ENCODE measurements around the gene ZBTB7C.

ZBTB7C gene

DNA sequence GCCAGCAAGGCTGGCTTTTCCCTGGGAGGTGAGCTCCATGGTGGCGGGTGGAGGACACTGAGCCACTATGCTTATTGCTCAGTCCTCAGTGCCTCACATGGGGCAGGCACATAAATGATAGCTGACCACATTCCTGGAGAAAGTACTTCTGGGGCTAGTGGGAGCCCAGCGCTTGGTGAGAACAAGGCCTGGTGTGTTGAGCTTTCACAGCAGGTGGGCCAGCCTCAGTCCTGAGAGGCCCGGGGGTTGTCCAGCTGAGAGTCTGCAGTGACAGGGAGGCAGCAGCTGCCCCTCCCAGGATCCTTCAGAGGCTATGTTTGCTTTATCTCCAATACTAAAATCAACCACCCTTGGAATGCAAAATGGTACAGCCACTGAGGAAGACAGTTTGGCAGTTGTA, 217.7 kb downstream of the ZBTB7C start:
- H3K4me3 ChIP-seq (replicated peaks; ENCODE audit: low read depth, low read length) = no peak overlapping the region
- DNase-seq (ENCODE audit: extremely low read depth, low read depth) = no peak
- TF ChIP-seq, protein P1, sequence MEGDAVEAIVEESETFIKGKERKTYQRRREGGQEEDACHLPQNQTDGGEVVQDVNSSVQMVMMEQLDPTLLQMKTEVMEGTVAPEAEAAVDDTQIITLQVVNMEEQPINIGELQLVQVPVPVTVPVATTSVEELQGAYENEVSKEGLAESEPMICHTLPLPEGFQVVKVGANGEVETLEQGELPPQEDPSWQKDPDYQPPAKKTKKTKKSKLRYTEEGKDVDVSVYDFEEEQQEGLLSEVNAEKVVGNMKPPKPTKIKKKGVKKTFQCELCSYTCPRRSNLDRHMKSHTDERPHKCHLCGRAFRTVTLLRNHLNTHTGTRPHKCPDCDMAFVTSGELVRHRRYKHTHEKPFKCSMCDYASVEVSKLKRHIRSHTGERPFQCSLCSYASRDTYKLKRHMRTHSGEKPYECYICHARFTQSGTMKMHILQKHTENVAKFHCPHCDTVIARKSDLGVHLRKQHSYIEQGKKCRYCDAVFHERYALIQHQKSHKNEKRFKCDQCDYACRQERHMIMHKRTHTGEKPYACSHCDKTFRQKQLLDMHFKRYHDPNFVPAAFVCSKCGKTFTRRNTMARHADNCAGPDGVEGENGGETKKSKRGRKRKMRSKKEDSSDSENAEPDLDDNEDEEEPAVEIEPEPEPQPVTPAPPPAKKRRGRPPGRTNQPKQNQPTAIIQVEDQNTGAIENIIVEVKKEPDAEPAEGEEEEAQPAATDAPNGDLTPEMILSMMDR (IDR thresholded peaks at IDR 0.05; ENCODE audit: low read depth, low read length, missing control alignments) = no peak

DNA sequence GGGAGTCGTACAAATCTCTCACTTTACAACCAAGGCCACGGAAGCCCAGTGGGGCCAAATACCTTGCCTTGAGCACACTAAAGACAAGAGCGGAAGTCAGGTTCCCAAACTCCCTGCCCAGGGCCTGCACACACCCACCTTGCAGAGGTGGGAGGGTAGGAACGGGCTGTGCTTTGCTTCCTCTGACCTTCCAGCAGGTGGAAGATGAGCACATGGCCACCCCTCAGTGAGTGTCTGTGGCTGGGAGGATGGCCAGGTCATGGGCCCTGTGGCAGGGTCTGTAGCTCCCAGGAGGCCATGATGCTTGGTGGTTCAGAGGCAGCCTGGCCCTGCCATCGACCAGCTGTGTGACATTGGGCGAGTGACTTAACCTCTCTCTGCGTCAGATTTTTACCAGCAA, 218.2 kb downstream of the ZBTB7C start:
- DNase-seq (ENCODE audit: extremely low read depth, low read depth) = no peak
- no peak overlapping the region for H3K4me3 ChIP-seq (replicated peaks; ENCODE audit: low read depth, low read length)
- TF ChIP-seq, protein P1 (IDR thresholded peaks at IDR 0.05; ENCODE audit: low read depth, low read length, missing control alignments) = no peak

DNA sequence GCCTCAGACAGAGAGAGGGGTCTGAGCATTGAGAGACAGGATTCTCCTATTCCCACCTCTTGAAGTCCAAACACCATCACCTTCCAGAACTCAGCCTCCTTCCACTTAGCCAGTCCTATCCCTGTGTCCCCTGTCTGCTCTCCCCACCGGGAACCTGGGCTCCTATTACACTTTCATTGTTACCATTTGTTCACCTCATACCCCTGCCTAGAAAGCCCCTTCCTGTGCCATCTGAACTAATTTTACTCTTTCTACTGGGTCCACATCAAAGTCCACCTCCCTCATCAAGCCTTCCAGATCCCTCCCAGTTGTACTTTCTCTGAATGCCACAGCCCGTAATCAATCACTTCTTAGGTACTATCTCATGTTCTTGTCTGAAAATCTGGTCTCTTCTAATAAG, 220.6 kb downstream of the ZBTB7C start:
- TF ChIP-seq, protein P1 (IDR thresholded peaks at IDR 0.05; ENCODE audit: low read depth, low read length, missing control alignments) = no peak
- DNase-seq (ENCODE audit: extremely low read depth, low read depth) = no peak
- no peak overlapping the region for H3K4me3 ChIP-seq (replicated peaks; ENCODE audit: low read depth, low read length)

DNA sequence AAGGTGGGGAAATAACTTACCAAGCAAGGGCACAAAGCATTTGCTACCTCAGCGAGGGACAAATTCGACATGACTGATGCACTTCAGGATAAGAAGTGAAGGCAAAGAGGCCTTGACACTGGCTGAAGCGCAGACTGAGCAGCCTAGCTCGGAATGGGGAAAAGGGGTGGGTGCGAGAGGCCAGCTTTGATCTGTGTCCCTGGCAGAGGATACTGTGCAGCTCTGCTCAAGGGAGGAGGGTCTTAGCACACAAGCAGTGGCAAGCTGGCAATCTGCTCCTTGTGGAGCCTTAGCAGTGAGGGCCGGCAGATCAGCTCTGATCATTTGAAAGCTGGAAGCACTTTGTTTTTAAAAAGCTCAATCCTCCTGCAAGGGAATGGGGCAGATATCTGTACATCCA, 222.3 kb downstream of the ZBTB7C start:
- no peak overlapping the region for H3K4me3 ChIP-seq (replicated peaks; ENCODE audit: low read depth, low read length)
- TF ChIP-seq, protein P1 (IDR thresholded peaks at IDR 0.05; ENCODE audit: low read depth, low read length, missing control alignments) = no peak
- DNase-seq (ENCODE audit: extremely low read depth, low read depth) = no peak

DNA sequence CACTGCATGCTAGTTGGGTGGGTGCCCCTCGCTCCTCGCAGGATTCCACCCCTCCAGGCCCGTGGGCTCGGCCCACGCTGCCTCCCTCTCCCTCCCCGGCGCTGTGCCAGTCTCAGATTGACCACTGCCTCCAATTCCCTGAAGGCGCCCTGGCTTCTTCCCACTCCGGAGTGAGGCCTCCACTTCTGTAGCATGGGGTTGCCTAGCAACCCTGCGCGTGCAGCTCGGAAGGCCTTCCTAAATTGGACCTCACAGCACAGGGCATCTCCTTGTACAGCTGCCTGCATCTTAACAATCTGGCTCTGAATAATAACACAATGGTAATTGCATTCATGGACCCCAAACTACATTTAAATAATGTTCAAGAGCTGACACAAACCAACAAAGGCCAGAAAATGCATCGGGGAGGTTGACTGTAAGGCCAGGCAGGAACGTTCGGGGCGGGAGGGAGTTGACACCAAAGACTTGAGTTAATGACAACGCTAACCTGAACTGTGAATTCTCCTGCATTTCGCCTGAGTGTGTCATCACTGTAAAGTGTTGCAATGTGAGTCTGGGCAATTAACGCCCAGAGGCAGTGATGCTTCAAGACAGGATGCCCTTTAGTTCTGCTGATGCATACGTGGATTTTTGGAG, 222.9 kb downstream of the ZBTB7C start:
- TF ChIP-seq, protein P1 (IDR thresholded peaks at IDR 0.05; ENCODE audit: low read depth, low read length, missing control alignments) = no peak
- no peak for DNase-seq (ENCODE audit: extremely low read depth, low read depth)
- no peak overlapping the region for H3K4me3 ChIP-seq (replicated peaks; ENCODE audit: low read depth, low read length)

DNA sequence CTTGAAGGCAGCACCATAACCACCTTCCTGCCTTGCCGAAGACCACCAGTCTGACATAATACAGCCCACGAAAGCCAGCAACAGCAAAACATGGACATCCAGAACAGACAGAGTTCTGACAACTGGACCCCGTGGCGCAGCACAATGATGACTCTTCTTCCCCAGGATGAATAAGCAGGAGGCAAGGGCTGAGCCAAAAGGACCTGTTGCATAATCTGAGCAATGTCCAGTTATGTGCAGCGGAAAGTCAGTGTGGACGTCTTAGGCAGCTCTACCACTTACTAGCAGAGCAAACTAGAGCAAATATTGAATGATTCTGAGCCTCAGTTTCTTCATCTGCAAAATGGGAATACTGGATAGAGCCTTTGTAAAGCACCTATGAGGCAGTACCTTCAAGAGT, 225.1 kb downstream of the ZBTB7C start:
- DNase-seq (ENCODE audit: extremely low read depth, low read depth) = no peak
- TF ChIP-seq, protein P1 (IDR thresholded peaks at IDR 0.05; ENCODE audit: low read depth, low read length, missing control alignments) = no peak
- no peak overlapping the region for H3K4me3 ChIP-seq (replicated peaks; ENCODE audit: low read depth, low read length)

DNA sequence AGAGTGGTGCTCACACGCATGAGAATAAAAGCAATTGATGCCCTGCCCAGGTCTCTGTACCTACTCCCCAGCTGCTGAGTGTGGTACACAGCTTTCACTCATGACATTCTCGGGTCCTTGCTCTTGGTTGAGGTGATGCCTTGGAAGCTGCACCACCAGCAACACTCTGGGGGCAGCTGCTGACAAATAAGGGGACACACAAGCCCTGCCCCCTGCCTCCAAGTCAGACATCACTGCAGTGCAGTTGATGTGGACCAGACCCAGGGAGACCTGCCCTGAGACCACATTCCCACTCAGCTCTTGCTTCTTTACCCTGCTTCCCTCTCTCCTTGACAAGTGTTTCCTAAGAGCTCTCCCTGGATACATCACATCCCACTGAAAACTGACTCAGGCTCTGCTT, 225.6 kb downstream of the ZBTB7C start:
- H3K4me3 ChIP-seq (replicated peaks; ENCODE audit: low read depth, low read length) = no peak overlapping the region
- no peak for DNase-seq (ENCODE audit: extremely low read depth, low read depth)
- TF ChIP-seq, protein P1 (IDR thresholded peaks at IDR 0.05; ENCODE audit: low read depth, low read length, missing control alignments) = no peak

All from HFF-Myc (cell line).